ENCODE measurements around the gene CPSF6. TPM values are rescaled to one million over a fixed set of nuclear protein-coding genes. Genes with fewer than 3 reads are reported as not detected.
"Not testable (repeated sequence)": the region's sequence is repeated elsewhere in the genome, so short reads cannot be mapped to it uniquely, and the experiment has no call there.

CPSF6 gene
- total RNA-seq, 2 experiments from 2014 or later, result 94.1 to 98.9 TPM

GRCh38 chr12:69258655-69259054, 19.3 kb downstream of the CPSF6 start:
- Mint-ChIP-seq H3K9me3 (no peaks in the 10 kb centered on the region), H3K4me1 (ENCODE audit: low read depth) (peaks cover 7% of the 10 kb centered on the region), H3K4me3 (no peak overlapping the region), H3K27me3 (no peaks in the 10 kb centered on the region), H3K27ac (no peak overlapping the region), H3K36me3 (ENCODE audit: low read depth) (peaks cover 46% of the 10 kb centered on the region)
- intact Hi-C loops (cut with micrococcal nuclease), result no loop called here
- no peak for ATAC-seq
- ChIA-PET CTCF (interaction anchor here (1.0 to 3.3 kb wide), 3 partner anchors 18 to 104 kb away, joined by 3 to 14 read pairs (median 5); no protein-coding TSS in a partner anchor), POLR2A (interaction anchor here (1.2 kb wide), 1 partner anchor 17 kb away, joined by 4 read pairs; no protein-coding TSS in a partner anchor)
- no peak for TF ChIP-seq CTCF (IDR thresholded peaks at IDR 0.05)
- no peak for DNase-seq

- Mint-ChIP-seq H3K4me1 (ENCODE audit: low read depth) (peaks cover 4% of the 10 kb centered on the region), H3K9me3 (no peaks in the 10 kb centered on the region), H3K4me3 (no peak overlapping the region), H3K27ac (no peak overlapping the region), H3K27me3 (no peaks in the 10 kb centered on the region), H3K36me3 (ENCODE audit: low read depth) (peaks cover 46% of the 10 kb centered on the region)
- intact Hi-C loops (cut with micrococcal nuclease), result no loop called here
- no peak for ATAC-seq
- CTCF ChIA-PET, result no interaction called here
- no peak for DNase-seq
- POLR2A ChIA-PET, result interaction anchor here (1.4 kb wide), 1 partner anchor 17 kb away, joined by 3 read pairs; no protein-coding TSS in a partner anchor
- no peak for TF ChIP-seq CTCF (IDR thresholded peaks at IDR 0.05)
These were observed 23.1 kb downstream of the CPSF6 start for GRCh38 chr12:69262264-69262974.

- ChIA-PET POLR2A (no interaction called here), CTCF (interaction anchor here (2.5 to 3.6 kb wide), 3 partner anchors 11 to 109 kb away, joined by 11 to 19 read pairs (median 18); no protein-coding TSS in a partner anchor)
- H3K27me3 Mint-ChIP-seq, result no peaks in the 10 kb centered on the region
- H3K36me3 Mint-ChIP-seq (ENCODE audit: low read depth), result peaks cover 33% of the 10 kb centered on the region
- no peak for ATAC-seq
- H3K27ac Mint-ChIP-seq, result no peak overlapping the region
- peaks cover 8% of the 10 kb centered on the region for H3K4me1 Mint-ChIP-seq (ENCODE audit: low read depth)
- intact Hi-C loops (cut with micrococcal nuclease), result no loop called here
- H3K4me3 Mint-ChIP-seq, result no peak overlapping the region
- H3K9me3 Mint-ChIP-seq, result no peaks in the 10 kb centered on the region
- no peak for TF ChIP-seq CTCF (IDR thresholded peaks at IDR 0.05)
- DNase-seq, result no peak
These were observed 25.8 kb downstream of the CPSF6 start for GRCh38 chr12:69265205-69265604.

GRCh38 chr12:69265633-69266032, 26.3 kb downstream of the CPSF6 start:
- CTCF ChIA-PET, result interaction anchor here (0.6 to 3.6 kb wide), 4 partner anchors 11 to 111 kb away, joined by 3 to 19 read pairs (median 14); no protein-coding TSS in a partner anchor
- ATAC-seq; intact Hi-C loops (cut with micrococcal nuclease); H3K27me3 Mint-ChIP-seq; H3K9me3 Mint-ChIP-seq; DNase-seq; H3K4me3 Mint-ChIP-seq; H3K27ac Mint-ChIP-seq: not testable (repeated sequence)
- POLR2A ChIA-PET, result interaction anchor here (0.7 kb wide), 1 partner anchor 27 kb away, joined by 3 read pairs; no protein-coding TSS in a partner anchor
- Mint-ChIP-seq H3K36me3 (ENCODE audit: low read depth) (peaks cover 29% of the 10 kb centered on the region), H3K4me1 (ENCODE audit: low read depth) (peaks cover 12% of the 10 kb centered on the region)

GRCh38 chr12:69266036-69266635, 26.8 kb downstream of the CPSF6 start:
- ATAC-seq, result no peak

More at GRCh38 chr12:69266036-69266635, 26.8 kb downstream of the CPSF6 start:
- Mint-ChIP-seq H3K27me3 (no peaks in the 10 kb centered on the region), H3K36me3 (ENCODE audit: low read depth) (peaks cover 26% of the 10 kb centered on the region), H3K9me3 (no peaks in the 10 kb centered on the region), H3K27ac (no peak overlapping the region), H3K4me3 (no peak overlapping the region), H3K4me1 (ENCODE audit: low read depth) (peaks cover 16% of the 10 kb centered on the region)
- ChIA-PET POLR2A (interaction anchor here (0.7 kb wide), 1 partner anchor 28 kb away, joined by 3 read pairs; no protein-coding TSS in a partner anchor), CTCF (interaction anchor here (0.6 to 3.6 kb wide), 4 partner anchors 12 to 112 kb away, joined by 3 to 19 read pairs (median 14); no protein-coding TSS in a partner anchor)
- DNase-seq, result no peak
- intact Hi-C loops (cut with micrococcal nuclease), result no loop called here
- no peak for TF ChIP-seq CTCF (IDR thresholded peaks at IDR 0.05)
